ENCODE data around the gene LPAR1.

LPAR1 gene

DNA sequence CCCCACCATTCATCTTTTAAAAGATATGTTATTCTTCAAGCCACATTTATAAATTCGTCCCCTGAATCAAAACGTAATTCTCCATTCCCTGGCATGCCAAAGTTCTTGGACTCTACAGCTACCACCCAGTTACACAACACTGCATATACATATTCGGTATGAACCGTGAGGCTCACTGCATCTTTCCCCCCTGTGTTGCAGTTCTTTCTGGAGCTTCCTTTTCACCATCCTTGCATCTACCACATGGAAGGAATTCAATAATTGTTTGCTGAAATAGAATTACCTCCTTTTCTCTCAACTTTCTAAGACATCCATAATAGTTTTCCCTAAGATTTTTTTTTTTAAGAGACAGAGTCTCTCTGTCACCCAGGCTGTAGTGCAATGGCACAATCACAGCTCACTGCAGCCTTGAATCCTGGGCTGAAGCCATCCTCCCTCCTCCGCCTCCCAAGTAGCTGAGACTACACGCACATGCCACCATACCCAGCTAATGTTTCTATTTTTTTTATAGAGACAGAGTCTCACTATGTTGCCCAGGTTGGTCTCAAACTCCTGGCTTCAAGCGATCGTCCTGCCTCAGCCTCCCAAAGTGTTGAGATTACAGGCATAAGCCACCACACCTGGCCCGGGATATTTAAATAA, 3.3 kb downstream of the LPAR1 start:
- Histone ChIP-seq H3K4me3 (no peak overlapping the region), H3K27me3 (ENCODE audit: low read depth) (peaks cover 34% of the 10 kb centered on the region), H3K4me1 (no peaks in the 10 kb centered on the region), H3K9me3 (no peaks in the 10 kb centered on the region), H3K36me3 (replicated peaks) (no peaks in the 10 kb centered on the region)
- DNase-seq (ENCODE audit: low spot score in 2 of 2): no peak
- in situ Hi-C loops (cut with MboI; ENCODE audit: low sequenced_read_pairs): loop anchor here (25.0 kb wide), 1 partner anchor 252 kb away; no protein-coding TSS in a partner anchor

DNA sequence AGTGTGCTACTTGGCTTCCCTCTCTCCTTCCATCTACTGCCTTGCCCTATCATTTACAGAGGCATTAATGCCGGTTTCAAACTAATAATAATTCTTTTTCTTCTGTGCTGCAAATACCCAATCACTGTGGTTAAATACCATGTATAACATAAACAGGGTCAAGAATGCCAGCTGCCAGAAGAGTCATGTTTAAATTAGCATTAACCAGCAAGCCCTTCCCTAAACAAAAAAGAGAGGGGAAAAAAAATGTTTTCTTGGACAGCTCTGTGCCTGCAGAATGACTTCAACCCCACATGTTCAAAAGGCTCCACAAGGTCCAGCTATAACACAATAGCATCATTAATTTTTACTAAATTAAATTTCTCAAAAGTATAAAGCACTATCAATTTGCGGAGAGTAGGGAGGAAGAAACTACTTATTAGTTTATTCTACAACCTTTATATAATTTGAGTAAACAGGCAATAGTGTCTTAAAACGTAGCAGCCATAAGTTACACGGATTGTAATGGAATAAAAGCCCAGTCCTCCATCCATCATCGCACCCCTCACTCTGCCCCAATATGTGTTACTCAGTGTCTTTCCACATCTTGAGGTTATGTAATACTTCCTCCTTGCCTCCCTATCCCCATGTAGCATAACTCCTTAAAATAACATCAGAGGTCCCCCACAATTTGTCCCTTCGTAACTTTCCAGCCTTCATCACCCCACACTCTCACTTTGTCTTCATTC, 3.9 kb downstream of the LPAR1 start:
- Histone ChIP-seq H3K27me3 (ENCODE audit: low read depth) (peaks cover 34% of the 10 kb centered on the region), H3K9me3 (no peaks in the 10 kb centered on the region), H3K36me3 (replicated peaks) (no peaks in the 10 kb centered on the region), H3K4me1 (no peaks in the 10 kb centered on the region), H3K4me3 (no peak overlapping the region)
- in situ Hi-C loops (cut with MboI; ENCODE audit: low sequenced_read_pairs): loop anchor here (25.0 kb wide), 1 partner anchor 253 kb away; no protein-coding TSS in a partner anchor
- DNase-seq (ENCODE audit: low spot score in 2 of 2): no peak

DNA sequence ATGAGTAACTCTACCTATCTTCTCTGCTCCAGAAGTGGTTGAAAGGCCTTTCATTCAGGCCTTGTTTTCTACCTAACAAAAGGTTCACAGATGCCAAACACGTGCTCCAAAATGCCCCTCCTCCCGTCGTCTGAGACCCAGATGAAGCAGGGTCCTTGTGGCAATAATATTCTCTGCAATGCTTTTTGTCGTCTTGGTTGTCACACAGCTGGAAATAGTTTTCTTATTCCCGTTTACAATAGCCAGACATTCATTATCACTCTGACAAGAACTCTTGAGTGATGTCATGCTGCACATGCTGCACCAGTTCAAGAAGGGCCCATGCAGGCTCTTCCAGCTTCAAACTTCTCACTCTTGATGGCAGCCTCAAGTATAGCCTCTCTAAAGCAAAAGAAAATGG, 7.8 kb downstream of the LPAR1 start:
- no peak for DNase-seq (ENCODE audit: low spot score in 2 of 2)
- no peaks in the 10 kb centered on the region for H3K9me3 ChIP-seq
- in situ Hi-C loops (cut with MboI; ENCODE audit: low sequenced_read_pairs): loop anchor here (25.0 kb wide), 1 partner anchor 257 kb away; no protein-coding TSS in a partner anchor
- no peaks in the 10 kb centered on the region for H3K4me1 ChIP-seq
- no peaks in the 10 kb centered on the region for H3K36me3 ChIP-seq (replicated peaks)
- H3K27me3 ChIP-seq (ENCODE audit: low read depth): peaks cover under 1% of the 10 kb centered on the region; the same call in 1 of the 2 replicates
- H3K4me3 ChIP-seq: no peak overlapping the region

DNA sequence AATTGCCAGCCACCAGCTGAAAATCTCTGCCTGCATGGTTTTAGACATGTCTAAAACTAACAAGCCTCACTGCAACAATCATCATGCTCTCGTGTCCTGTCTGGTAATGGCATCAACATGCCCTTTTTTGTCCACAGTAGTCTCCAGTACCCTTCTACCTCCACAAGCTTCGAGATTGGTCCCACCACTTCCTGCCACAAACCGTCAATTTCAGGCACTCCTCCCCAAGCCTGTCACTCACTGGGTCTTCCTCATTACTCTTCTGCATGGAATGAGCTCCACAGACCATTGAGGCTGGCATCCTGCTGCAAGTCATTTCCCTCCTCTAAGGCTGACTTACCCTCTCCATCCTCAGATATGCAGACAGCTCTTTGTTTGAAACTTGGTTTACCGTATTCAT, 9.0 kb downstream of the LPAR1 start:
- in situ Hi-C loops (cut with MboI; ENCODE audit: low sequenced_read_pairs): loop anchor here (25.0 kb wide), 1 partner anchor 258 kb away; no protein-coding TSS in a partner anchor
- Histone ChIP-seq H3K27me3 (ENCODE audit: low read depth) (no peaks in the 10 kb centered on the region; the same call in 1 of the 2 replicates), H3K36me3 (replicated peaks) (no peaks in the 10 kb centered on the region), H3K4me3 (no peak overlapping the region), H3K9me3 (no peaks in the 10 kb centered on the region), H3K4me1 (no peaks in the 10 kb centered on the region)
- DNase-seq (ENCODE audit: low spot score in 2 of 2): no peak

DNA sequence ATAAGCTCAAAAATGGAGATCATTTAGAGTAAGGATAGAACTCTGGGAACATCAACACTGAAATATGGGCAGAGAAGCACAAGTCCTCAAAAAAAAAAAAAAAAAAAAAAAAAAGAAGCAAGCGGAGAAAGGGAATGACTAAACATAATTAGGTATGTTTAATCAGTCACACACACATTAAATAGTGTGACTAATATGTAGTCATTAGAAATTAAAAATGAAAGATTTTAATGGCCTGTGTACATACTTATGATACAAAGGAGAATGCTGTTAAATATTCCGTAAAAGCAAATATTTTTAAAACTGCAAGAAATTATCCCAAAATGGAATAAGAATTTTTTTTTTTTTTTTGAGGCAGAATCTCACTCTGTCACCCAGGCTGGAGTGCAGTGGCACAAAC, 10.5 kb downstream of the LPAR1 start:
- H3K4me1 ChIP-seq: no peaks in the 10 kb centered on the region
- in situ Hi-C loops (cut with MboI; ENCODE audit: low sequenced_read_pairs): loop anchor here (25.0 kb wide), 1 partner anchor 260 kb away; no protein-coding TSS in a partner anchor
- no peaks in the 10 kb centered on the region for H3K36me3 ChIP-seq (replicated peaks)
- H3K9me3 ChIP-seq: no peaks in the 10 kb centered on the region
- DNase-seq (ENCODE audit: low spot score in 2 of 2): no peak
- H3K27me3 ChIP-seq (ENCODE audit: low read depth): no peaks in the 10 kb centered on the region
- no peak overlapping the region for H3K4me3 ChIP-seq

DNA sequence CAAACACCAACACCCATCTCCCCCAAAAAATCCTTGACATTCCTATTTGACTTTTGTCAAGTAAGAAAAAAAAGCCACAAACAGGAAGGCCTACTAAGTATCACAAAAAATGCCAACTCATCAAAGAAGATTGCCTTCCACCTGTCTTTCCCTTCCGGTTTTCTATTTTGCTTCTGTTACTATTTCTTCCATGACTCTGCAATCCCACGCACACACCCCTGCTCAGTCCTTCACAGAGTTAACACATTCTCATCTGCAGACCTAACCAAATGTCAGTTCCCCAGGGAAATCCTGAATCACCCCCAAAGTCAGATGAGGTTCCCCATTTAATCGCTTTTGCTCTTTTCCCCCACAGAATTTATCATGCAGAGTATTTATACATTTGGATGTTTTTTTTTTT, 15.1 kb downstream of the LPAR1 start:
- no peaks in the 10 kb centered on the region for H3K9me3 ChIP-seq
- no peaks in the 10 kb centered on the region for H3K36me3 ChIP-seq (replicated peaks)
- in situ Hi-C loops (cut with MboI; ENCODE audit: low sequenced_read_pairs): no loop called here
- H3K4me3 ChIP-seq: no peak overlapping the region
- no peaks in the 10 kb centered on the region for H3K27me3 ChIP-seq (ENCODE audit: low read depth)
- DNase-seq (ENCODE audit: low spot score in 2 of 2): no peak
- no peaks in the 10 kb centered on the region for H3K4me1 ChIP-seq

DNA sequence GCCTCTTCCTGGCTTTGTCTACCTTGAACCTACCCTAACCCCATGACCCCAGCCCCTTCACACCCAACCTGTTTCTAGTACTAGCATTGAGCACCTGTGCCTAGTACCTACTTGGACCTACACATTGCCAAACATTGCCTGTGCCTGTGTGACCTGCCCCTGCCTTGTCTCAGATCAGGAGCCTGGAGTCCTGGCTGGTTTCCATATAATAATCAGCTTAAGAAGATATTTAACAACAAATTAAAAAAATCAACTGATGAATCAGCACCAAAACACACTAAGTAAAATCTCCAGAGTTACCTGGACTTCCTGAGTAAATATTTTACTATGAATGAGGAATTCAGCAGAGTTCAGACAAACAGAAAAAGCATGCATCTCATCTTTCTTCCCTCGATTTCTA, 17.7 kb downstream of the LPAR1 start:
- Histone ChIP-seq H3K9me3 (no peaks in the 10 kb centered on the region), H3K36me3 (replicated peaks) (no peaks in the 10 kb centered on the region), H3K4me3 (no peak overlapping the region), H3K4me1 (no peaks in the 10 kb centered on the region), H3K27me3 (ENCODE audit: low read depth) (no peaks in the 10 kb centered on the region)
- no peak for DNase-seq (ENCODE audit: low spot score in 2 of 2)
- in situ Hi-C loops (cut with MboI; ENCODE audit: low sequenced_read_pairs): no loop called here

DNA sequence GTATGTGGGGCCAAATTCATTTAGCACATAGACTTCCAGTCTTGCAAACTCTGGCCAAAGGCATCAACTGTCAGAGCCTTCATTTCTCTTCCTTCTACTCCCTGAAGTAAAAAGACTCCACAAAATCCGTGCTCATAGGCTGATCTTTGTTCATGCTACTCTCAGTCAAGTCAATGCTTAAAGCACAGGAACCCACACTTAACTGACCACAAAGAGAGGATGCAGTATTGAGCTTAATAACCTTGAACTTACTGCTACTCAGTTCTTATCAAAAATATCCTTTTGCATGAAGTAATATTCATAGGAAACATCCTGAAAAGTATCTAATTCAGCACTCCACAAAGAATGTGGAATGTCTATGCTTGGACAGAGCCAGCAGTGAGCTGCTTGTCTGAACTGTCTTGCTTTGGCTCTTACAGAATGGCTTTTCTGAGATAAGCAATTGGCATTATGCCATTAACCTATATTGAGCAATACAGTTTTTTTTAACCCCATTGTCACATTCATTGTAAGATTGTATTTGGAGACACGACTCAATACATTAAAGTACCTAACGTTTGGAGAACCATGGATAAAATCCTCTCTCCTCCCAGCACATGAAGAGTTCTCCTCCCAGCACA, 21.7 kb downstream of the LPAR1 start:
- Histone ChIP-seq H3K4me3 (no peak overlapping the region), H3K4me1 (no peaks in the 10 kb centered on the region), H3K9me3 (no peaks in the 10 kb centered on the region), H3K27me3 (ENCODE audit: low read depth) (no peaks in the 10 kb centered on the region), H3K36me3 (replicated peaks) (no peaks in the 10 kb centered on the region)
- in situ Hi-C loops (cut with MboI; ENCODE audit: low sequenced_read_pairs): no loop called here
- no peak for DNase-seq (ENCODE audit: low spot score in 2 of 2)

DNA sequence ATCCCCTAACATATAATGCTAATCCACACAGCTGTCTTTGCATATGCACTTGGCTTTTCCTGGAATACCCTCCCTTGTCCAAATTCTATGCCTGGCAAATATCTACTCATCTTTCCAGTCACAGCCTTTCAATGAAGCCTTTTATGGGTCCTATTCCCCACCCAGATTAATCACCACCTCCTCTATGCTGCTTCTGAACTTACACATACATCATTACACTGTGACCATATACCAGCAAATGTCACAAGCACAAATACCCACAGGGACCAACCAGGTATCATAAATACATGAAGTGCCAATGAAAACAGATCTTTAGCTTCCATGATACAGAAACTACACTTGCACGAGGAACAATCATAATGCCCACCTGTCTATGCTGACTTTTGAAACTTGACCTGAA, 22.3 kb downstream of the LPAR1 start:
- in situ Hi-C loops (cut with MboI; ENCODE audit: low sequenced_read_pairs): no loop called here
- Histone ChIP-seq H3K36me3 (replicated peaks) (no peaks in the 10 kb centered on the region), H3K27me3 (ENCODE audit: low read depth) (no peaks in the 10 kb centered on the region), H3K9me3 (no peaks in the 10 kb centered on the region), H3K4me3 (no peak overlapping the region), H3K4me1 (no peaks in the 10 kb centered on the region)
- no peak for DNase-seq (ENCODE audit: low spot score in 2 of 2)

DNA sequence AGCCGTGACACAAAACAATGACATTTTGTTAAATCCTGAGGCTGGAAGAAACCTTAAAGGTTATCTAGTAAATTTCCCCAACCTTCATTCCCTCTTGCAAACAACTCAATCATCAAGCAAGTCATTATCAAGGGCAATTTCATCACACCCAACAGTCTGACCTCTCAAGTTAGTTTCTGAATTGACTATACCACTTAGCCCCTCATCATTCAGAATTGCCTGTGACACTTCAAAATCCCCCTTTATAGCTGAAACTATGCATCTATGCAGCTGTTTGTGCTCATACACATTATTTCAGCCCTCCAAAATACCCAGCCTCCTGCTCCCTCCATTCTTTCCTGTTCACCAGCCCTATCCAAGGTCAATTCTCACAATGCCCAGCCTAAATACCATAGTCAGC, 24.6 kb downstream of the LPAR1 start:
- in situ Hi-C loops (cut with MboI; ENCODE audit: low sequenced_read_pairs): no loop called here
- H3K4me1 ChIP-seq: no peaks in the 10 kb centered on the region

DNA sequence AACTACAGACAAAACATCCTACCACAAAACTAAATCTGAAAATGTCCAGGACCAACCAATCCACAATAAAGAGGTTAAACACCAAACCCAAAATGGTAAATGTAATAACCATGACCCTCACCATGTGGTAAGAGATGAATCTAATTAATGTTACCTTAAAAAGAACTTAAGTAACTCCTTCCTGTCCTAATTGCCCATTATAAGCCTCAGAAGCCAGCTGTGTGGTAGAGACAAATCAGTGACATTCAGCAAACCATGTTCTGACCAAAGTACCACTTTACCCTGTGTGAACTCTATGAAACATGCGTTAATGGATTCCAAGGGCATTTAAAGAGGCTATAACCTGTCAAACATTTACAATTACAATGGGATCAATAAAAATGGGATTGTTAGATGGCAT, 25.0 kb downstream of the LPAR1 start:
- Histone ChIP-seq H3K36me3 (replicated peaks) (no peaks in the 10 kb centered on the region), H3K27me3 (ENCODE audit: low read depth) (no peaks in the 10 kb centered on the region), H3K4me1 (no peaks in the 10 kb centered on the region), H3K4me3 (no peak overlapping the region), H3K9me3 (no peaks in the 10 kb centered on the region)
- in situ Hi-C loops (cut with MboI; ENCODE audit: low sequenced_read_pairs): no loop called here
- no peak for DNase-seq (ENCODE audit: low spot score in 2 of 2)

More for the DNA sequence above, 24.6 kb downstream of the LPAR1 start:
- H3K9me3 ChIP-seq: no peaks in the 10 kb centered on the region
- no peak for DNase-seq (ENCODE audit: low spot score in 2 of 2)
- H3K36me3 ChIP-seq (replicated peaks): no peaks in the 10 kb centered on the region
- H3K27me3 ChIP-seq (ENCODE audit: low read depth): no peaks in the 10 kb centered on the region
- H3K4me3 ChIP-seq: no peak overlapping the region

DNA sequence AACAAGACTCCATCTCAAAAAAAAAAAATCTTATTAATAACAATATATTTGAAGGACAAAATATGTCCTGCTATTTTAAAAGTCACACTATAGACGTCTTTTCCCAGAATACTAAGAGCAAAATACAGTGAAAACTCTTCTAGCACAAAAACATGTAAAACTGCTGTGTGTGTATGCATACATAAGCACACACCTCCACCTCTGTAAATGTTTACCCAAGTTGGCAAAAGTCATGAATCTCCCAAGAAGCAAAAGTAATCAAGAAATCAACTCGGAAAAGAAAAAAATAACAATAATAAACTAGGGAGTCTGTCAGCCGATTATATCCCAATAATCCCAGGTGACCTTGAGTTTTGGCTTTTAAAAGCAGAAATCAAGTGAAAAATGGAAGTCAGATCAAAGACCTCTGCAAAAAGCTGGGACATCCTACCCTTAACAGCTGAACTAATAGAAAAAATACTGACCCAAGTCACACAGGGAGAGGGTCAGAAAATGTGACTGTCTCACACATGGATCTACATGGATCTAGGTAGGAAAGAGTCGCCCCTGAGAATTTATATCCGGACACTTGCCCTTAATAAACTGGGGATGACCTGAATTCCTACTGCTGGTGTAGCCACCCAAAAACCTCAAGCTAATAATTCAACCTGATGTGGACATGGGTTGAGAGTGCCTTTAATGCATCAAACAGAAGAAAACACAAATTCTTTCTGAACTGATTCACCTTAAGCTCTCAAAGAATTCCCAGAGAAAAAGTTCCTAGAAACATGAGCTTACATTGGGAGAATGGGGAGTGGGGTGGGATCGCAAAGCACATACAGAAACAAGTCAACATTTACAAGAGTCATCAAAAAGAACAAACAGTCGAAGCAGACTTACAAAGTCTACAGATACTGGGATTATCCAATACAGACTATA, 29.9 kb downstream of the LPAR1 start:
- H3K4me3 ChIP-seq: no peak overlapping the region
- no peaks in the 10 kb centered on the region for H3K27me3 ChIP-seq (ENCODE audit: low read depth)
- H3K4me1 ChIP-seq: no peaks in the 10 kb centered on the region
- in situ Hi-C loops (cut with MboI; ENCODE audit: low sequenced_read_pairs): no loop called here
- H3K9me3 ChIP-seq: no peaks in the 10 kb centered on the region
- H3K36me3 ChIP-seq (replicated peaks): no peaks in the 10 kb centered on the region
- no peak for DNase-seq (ENCODE audit: low spot score in 2 of 2)

DNA sequence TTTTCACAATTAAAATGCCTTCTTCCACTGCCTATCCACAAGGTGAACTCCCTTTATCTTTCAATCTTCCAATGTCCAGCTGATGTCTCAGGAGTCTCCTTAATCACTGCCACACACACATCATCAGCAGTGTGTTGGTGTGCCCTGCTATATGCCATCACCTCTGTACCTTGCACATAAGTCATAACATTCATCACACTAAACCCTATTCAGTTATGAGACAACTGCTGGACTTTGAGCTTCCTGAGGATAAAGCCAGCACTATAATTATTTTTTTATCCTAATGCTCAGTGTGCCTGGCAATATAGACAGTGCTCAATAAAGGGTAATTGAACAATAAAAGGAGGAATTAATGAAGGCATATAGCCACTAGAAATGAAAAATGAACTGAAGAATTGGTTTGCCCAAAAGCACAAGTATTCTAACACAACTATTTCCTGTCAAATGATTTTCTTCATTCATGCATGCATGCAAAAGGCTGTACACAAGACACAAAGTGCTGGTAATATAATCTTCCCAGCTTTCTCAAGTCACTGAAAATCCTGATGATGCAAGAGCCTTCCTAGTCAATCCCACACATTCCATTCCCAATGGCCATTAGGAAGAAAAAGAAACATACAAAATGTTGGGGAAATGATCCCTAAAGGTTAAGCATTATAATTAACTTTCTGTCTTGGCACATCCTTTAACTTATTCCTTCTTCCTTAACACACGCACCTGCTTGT, 32.4 kb downstream of the LPAR1 start:
- H3K4me3 ChIP-seq: no peak overlapping the region
- no peak for DNase-seq (ENCODE audit: low spot score in 2 of 2)
- no peaks in the 10 kb centered on the region for H3K9me3 ChIP-seq
- in situ Hi-C loops (cut with MboI; ENCODE audit: low sequenced_read_pairs): no loop called here
- H3K4me1 ChIP-seq: no peaks in the 10 kb centered on the region; the same call in 1 of the 2 replicates
- no peaks in the 10 kb centered on the region for H3K27me3 ChIP-seq (ENCODE audit: low read depth)
- H3K36me3 ChIP-seq (replicated peaks): no peaks in the 10 kb centered on the region

Measured in HAP-1 (cell line).